ENCODE results near the gene GFI1B. TPM values are rescaled to one million over a fixed set of nuclear protein-coding genes. Genes with fewer than 3 reads are reported as not detected.

Gene GFI1B
- total and polyA plus RNA-seq, 2 of the 4 experiments (the other 2 are of a cell fraction) = 0.02 TPM; not detected in 1

DNA sequence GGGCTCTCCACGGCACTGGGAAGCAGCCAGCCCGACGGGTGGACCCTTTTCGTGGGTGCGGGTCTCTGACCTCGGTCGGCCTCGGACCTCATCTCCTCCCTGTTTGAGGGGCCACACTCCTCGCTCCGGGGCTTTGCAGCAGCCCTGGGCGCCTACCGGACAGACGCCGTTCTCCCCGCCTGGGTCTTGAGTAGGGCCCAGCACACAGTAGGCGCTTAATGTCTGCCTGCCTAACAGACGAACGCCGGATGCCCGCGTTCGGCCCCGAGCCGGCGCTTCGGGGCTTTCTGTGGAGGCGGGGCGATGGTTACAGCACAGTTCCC is 51.5 kb downstream of the GFI1B start:
- H2AK5ac ChIP-seq (ENCODE audit: low read depth, low read length) = peak overlapping the region; percentile 83
- peak overlapping the region; percentile 88 to 97 for H4K8ac ChIP-seq (ENCODE audit: low read depth in 2 of 2, low read length in 2 of 2)
- H2BK15ac ChIP-seq (ENCODE audit: low read depth, low read length) = no peak overlapping the region
- H3K27ac ChIP-seq (ENCODE audit: insufficient read depth, low read length) = peak overlapping the region; percentile 78
- H3K36me3 ChIP-seq (ENCODE audit: control insufficient read depth, insufficient read depth, low read length) = peaks cover 7% of the 10 kb centered on the region; the same call in 1 of the 2 replicates
- peak overlapping the region; percentile 50; the same call in 1 of the 2 replicates for H2BK120ac ChIP-seq (ENCODE audit: low read depth, low read length)
- peak overlapping the region; percentile 48 for H4K5ac ChIP-seq (ENCODE audit: low read depth, low read length)
- peaks cover 30 to 54% of the 10 kb centered on the region in 2 experiments for H3K79me1 ChIP-seq (ENCODE audit: low read depth in 1 of 2, low read length in 2 of 2)
- no TSS peak for BruUV-seq (replicated peaks)
- no peak for TF ChIP-seq RAD21 (IDR thresholded peaks at IDR 0.05; ENCODE audit: low read length)
- no peak for TF ChIP-seq RFX5 (IDR thresholded peaks at IDR 0.05; ENCODE audit: low read depth, low read length)
- no peak for TF ChIP-seq MAFK (IDR thresholded peaks at IDR 0.05; ENCODE audit: low read depth, low read length)
- TF ChIP-seq BHLHE40 (IDR thresholded peaks at IDR 0.05; ENCODE audit: low read depth, low read length) = no peak
- no peak for TF ChIP-seq RCOR1 (IDR thresholded peaks at IDR 0.05; ENCODE audit: insufficient replicate concordance, low read length)
- no peak for TF ChIP-seq CHD1 (IDR thresholded peaks at IDR 0.05; ENCODE audit: low read depth, low read length)
- no peak for TF ChIP-seq NFE2L2 (IDR thresholded peaks at IDR 0.05; ENCODE audit: low read depth, low read length)
- TF ChIP-seq MAZ (IDR thresholded peaks at IDR 0.05; ENCODE audit: borderline replicate concordance, low read depth, low read length) = no peak
- TF ChIP-seq, protein P1, sequence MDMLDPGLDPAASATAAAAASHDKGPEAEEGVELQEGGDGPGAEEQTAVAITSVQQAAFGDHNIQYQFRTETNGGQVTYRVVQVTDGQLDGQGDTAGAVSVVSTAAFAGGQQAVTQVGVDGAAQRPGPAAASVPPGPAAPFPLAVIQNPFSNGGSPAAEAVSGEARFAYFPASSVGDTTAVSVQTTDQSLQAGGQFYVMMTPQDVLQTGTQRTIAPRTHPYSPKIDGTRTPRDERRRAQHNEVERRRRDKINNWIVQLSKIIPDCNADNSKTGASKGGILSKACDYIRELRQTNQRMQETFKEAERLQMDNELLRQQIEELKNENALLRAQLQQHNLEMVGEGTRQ (IDR thresholded peaks at IDR 0.05; ENCODE audit: low read depth, low read length) = no peak
- peak overlapping the region; percentile 62 for H2BK5ac ChIP-seq (ENCODE audit: low read depth, low read length, poor library complexity, severe bottlenecking)
- peaks cover 15% of the 10 kb centered on the region for H4K20me1 ChIP-seq (ENCODE audit: insufficient read depth, low read length)
- peak overlapping the region; percentile 91 for H3K14ac ChIP-seq (replicated peaks; ENCODE audit: low read depth, low read length)
- H3K27me3 ChIP-seq (ENCODE audit: control insufficient read depth, insufficient read depth, low read length) = no peaks in the 10 kb centered on the region
- in situ Hi-C loops (cut with MboI; ENCODE audit: low sequenced_read_pairs) (loop anchor here (25.0 kb wide), 1 partner anchor 457 kb away; the partner anchor contains the start of gene SLC2A6), intact Hi-C loops (cut with micrococcal nuclease) (no loop called here), dilution Hi-C loops (cut with HindIII; ENCODE audit: low sequenced_read_pairs, unreplicated experiment) (no loop called here)
- H3K4me3 ChIP-seq (ENCODE audit: insufficient read depth, low read depth, low read length) = peak overlapping the region; percentile 74
- H3K56ac ChIP-seq (ENCODE audit: extremely low read depth, insufficient read depth, low read length) = peak overlapping the region; percentile 58
- peak; percentile 13 for ATAC-seq (ENCODE audit: low read depth)
- no peak overlapping the region for H3K18ac ChIP-seq (ENCODE audit: low read depth, low read length)
- no peaks in the 10 kb centered on the region for H3K9me3 ChIP-seq (ENCODE audit: control insufficient read depth, insufficient read depth, low read length)
- peak overlapping the region; percentile 99 for H2AFZ ChIP-seq (replicated peaks; ENCODE audit: low read length, poor library complexity)
- peak overlapping the region; percentile 92 for H3K23ac ChIP-seq (ENCODE audit: low read depth, low read length)
- CTCF ChIA-PET = interaction anchor here (1.1 to 1.7 kb wide), 3 partner anchors 8 to 114 kb away, joined by 3 to 8 read pairs (median 4); no protein-coding TSS in a partner anchor
- peak overlapping the region; percentile 95 for H3K4ac ChIP-seq (ENCODE audit: low read depth, low read length)
- peak overlapping the region; percentile 99 for H2AK9ac ChIP-seq (replicated peaks; ENCODE audit: low read depth, low read length, poor library complexity)
- POLR2A ChIA-PET (ENCODE audit: unreplicated experiment) = interaction anchor here (0.6 to 1.0 kb wide), 6 partner anchors 10 to 947 kb away, joined by 3 to 4 read pairs (median 4); no protein-coding TSS in a partner anchor
- H3K4me2 ChIP-seq (ENCODE audit: low read depth, low read length) = peak overlapping the region; percentile 66
- WGBS, 2 experiments (ENCODE audit: extremely low coverage in 2 of 2, insufficient read length in 1 of 2) = 0% methylated on average over 12 of the region's 28 CpGs; no CpG with 5 or more reads in 1 of the 2 experiments
- H2BK20ac ChIP-seq (ENCODE audit: low read depth, low read length) = no peak overlapping the region
- H3K9me1 ChIP-seq (ENCODE audit: insufficient read depth, low read length) = peaks cover 5% of the 10 kb centered on the region
- H3K9ac ChIP-seq (ENCODE audit: low read depth, low read length) = peak overlapping the region; percentile 80
- no peak for DNase-seq
- H3K4me1 ChIP-seq (ENCODE audit: control insufficient read depth, insufficient read depth, low read length) = peaks cover 6% of the 10 kb centered on the region
- peak overlapping the region; percentile 79 for H4K91ac ChIP-seq (ENCODE audit: insufficient read depth, low read depth, low read length)

Data from IMR-90 (cell line).